Measurements from ENCODE around the gene F5. TPM values are rescaled to one million over a fixed set of nuclear protein-coding genes. Genes with fewer than 3 reads are reported as not detected.
A peak's percentile ranks its signal among the peaks of the same experiment; 100 is the strongest.
"Not testable (repeated sequence)": the region's sequence is repeated elsewhere in the genome, so short reads cannot be mapped to it uniquely, and the experiment has no call there.

The F5 gene
- total RNA-seq, 1 experiment from 2014 or later = not detected

GRCh38 chr1:169538998-169539871 lies 47.0 kb downstream of the F5 start:
- peak; percentile 81 for DNase-seq (ENCODE audit: low spot score)
- Histone ChIP-seq H3K9me3 (ENCODE audit: low read depth, low read length, poor library complexity, severe bottlenecking) (no peaks in the 10 kb centered on the region), H3K4me3 (ENCODE audit: low read depth, low read length, poor library complexity, severe bottlenecking) (no peak overlapping the region), H3K4me1 (ENCODE audit: insufficient read depth, low read length, poor library complexity, severe bottlenecking) (peaks cover 4% of the 10 kb centered on the region), H3K27me3 (replicated peaks; ENCODE audit: insufficient read depth, low read depth, low read length, poor library complexity) (no peaks in the 10 kb centered on the region), H3K27ac (ENCODE audit: low read depth, low read length, poor library complexity, severe bottlenecking) (no peak overlapping the region), H3K36me3 (ENCODE audit: insufficient read depth, low read length, poor library complexity, severe bottlenecking) (no peaks in the 10 kb centered on the region)
- TF ChIP-seq CTCF (conservative IDR thresholded peaks at IDR 0.05; ENCODE audit: low read depth, low read length) (no peak), EZH2 (IDR thresholded peaks at IDR 0.05; ENCODE audit: borderline replicate concordance, low read depth, low read length, poor library complexity, severe bottlenecking) (no peak)
- ChIA-PET POLR2A (ENCODE audit: low non-redundant PET) (no interaction called here), CTCF (no interaction called here)
- BruUV-seq (replicated peaks) = no TSS peak
- intact Hi-C loops (cut with micrococcal nuclease; ENCODE audit: unreplicated experiment) = no loop called here

GRCh38 chr1:169534653-169535052 lies 51.6 kb downstream of the F5 start:
- no peak for TF ChIP-seq CTCF (conservative IDR thresholded peaks at IDR 0.05; ENCODE audit: low read depth, low read length)
- TF ChIP-seq EZH2 (IDR thresholded peaks at IDR 0.05; ENCODE audit: borderline replicate concordance, low read depth, low read length, poor library complexity, severe bottlenecking) = no peak
- CTCF ChIA-PET = no interaction called here
- no peak for DNase-seq (ENCODE audit: low spot score)
- no peaks in the 10 kb centered on the region for H3K27me3 ChIP-seq (replicated peaks; ENCODE audit: insufficient read depth, low read depth, low read length, poor library complexity)
- no peaks in the 10 kb centered on the region for H3K36me3 ChIP-seq (ENCODE audit: insufficient read depth, low read length, poor library complexity, severe bottlenecking)
- no peaks in the 10 kb centered on the region for H3K9me3 ChIP-seq (ENCODE audit: low read depth, low read length, poor library complexity, severe bottlenecking)
- no peak overlapping the region for H3K27ac ChIP-seq (ENCODE audit: low read depth, low read length, poor library complexity, severe bottlenecking)
- H3K4me3 ChIP-seq (ENCODE audit: low read depth, low read length, poor library complexity, severe bottlenecking) = no peak overlapping the region
- H3K4me1 ChIP-seq (ENCODE audit: insufficient read depth, low read length, poor library complexity, severe bottlenecking) = peaks cover 4% of the 10 kb centered on the region
- BruUV-seq (replicated peaks) = no TSS peak
- intact Hi-C loops (cut with micrococcal nuclease; ENCODE audit: unreplicated experiment) = no loop called here
- POLR2A ChIA-PET (ENCODE audit: low non-redundant PET) = no interaction called here

GRCh38 chr1:169533528-169534190 lies 52.6 kb downstream of the F5 start:
- H3K36me3 ChIP-seq (ENCODE audit: insufficient read depth, low read length, poor library complexity, severe bottlenecking); H3K27me3 ChIP-seq (replicated peaks; ENCODE audit: insufficient read depth, low read depth, low read length, poor library complexity); H3K27ac ChIP-seq (ENCODE audit: low read depth, low read length, poor library complexity, severe bottlenecking); BruUV-seq (replicated peaks); CTCF ChIA-PET; H3K4me1 ChIP-seq (ENCODE audit: insufficient read depth, low read length, poor library complexity, severe bottlenecking); POLR2A ChIA-PET (ENCODE audit: low non-redundant PET); H3K9me3 ChIP-seq (ENCODE audit: low read depth, low read length, poor library complexity, severe bottlenecking); intact Hi-C loops (cut with micrococcal nuclease; ENCODE audit: unreplicated experiment); H3K4me3 ChIP-seq (ENCODE audit: low read depth, low read length, poor library complexity, severe bottlenecking); DNase-seq (ENCODE audit: low spot score): not testable (repeated sequence)

Data from A673 (cell line).